ENCODE results near the gene PRPF8.
A peak's percentile ranks its signal among the peaks of the same experiment; 100 is the strongest.

The PRPF8 gene

DNA sequence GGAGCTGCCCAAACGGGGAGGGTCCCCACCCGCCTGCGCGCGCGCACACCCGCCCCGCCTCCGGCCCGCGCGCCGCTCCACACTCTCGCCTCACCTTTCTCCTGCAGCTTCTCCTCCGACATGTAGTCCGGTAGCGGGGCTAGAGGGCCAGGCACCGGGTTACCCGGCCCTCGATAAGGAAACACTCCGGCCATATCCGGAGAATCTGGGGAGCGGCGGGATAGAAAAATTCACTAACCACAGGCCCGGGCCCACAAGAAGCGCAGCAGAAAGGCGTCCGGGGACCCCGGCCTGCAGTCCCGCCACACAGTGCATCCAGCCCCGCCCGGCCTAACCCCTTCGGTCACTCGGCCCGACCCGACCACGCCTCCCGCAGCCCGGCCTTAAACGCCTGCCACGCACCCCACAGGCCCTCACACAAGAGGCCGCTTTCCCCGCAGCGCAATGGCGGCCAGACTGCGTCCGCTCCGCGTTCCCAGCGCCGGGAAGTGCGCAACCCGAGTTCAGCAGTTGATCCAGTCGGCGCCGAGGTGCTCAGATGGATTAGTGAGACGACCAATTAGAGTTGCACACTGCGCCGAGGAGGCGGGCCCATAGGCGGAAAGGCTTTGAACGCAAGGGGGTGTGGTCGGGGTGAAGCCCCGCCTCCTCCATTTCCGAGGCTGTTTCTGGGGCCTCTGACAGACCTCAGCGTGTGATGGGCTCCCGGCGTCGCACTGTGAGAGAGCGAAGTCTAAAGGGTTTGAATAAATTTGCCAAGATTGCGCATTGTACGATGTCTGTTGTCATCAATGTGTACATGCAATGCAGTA is at the start of gene PRPF8:
Gene PRPF8 (minus strand): TSS at position 490 of the 812 bp plus-strand sequence. CDS start 296 bp downstream, at position 194.
- H3K27me3 ChIP-seq (ENCODE audit: insufficient read depth, low read length, poor library complexity, severe bottlenecking) = no peaks in the 10 kb centered on the region
- H3K4me1 ChIP-seq (ENCODE audit: insufficient read depth, low read length, poor library complexity, severe bottlenecking) = peaks cover 21% of the 10 kb centered on the region
- H3K4me3 ChIP-seq (ENCODE audit: low read length, poor library complexity, severe bottlenecking) = peak within 1 kb of the TSS; percentile 99
- no peaks in the 10 kb centered on the region for H3F3A ChIP-seq (ENCODE audit: low read depth)
- H3K9me2 ChIP-seq (replicated peaks; ENCODE audit: low read depth, low read length) = no peaks in the 10 kb centered on the region
- H3K9me3 ChIP-seq (ENCODE audit: insufficient read depth, low read depth, low read length) = no peaks in the 10 kb centered on the region
- H4K20me1 ChIP-seq (ENCODE audit: insufficient read depth, low read length, poor library complexity, severe bottlenecking) = peaks cover 48% of the 10 kb centered on the region
- peaks cover 50% of the 10 kb centered on the region for H3K79me2 ChIP-seq (ENCODE audit: insufficient read depth, low read length)
- peak within 1 kb of the TSS; percentile 83 for H2AFZ ChIP-seq (ENCODE audit: low read length)
- no peak for TF ChIP-seq EZH2phosphoT487 (IDR thresholded peaks at IDR 0.05; ENCODE audit: borderline replicate concordance)
- TF ChIP-seq, protein P1, sequence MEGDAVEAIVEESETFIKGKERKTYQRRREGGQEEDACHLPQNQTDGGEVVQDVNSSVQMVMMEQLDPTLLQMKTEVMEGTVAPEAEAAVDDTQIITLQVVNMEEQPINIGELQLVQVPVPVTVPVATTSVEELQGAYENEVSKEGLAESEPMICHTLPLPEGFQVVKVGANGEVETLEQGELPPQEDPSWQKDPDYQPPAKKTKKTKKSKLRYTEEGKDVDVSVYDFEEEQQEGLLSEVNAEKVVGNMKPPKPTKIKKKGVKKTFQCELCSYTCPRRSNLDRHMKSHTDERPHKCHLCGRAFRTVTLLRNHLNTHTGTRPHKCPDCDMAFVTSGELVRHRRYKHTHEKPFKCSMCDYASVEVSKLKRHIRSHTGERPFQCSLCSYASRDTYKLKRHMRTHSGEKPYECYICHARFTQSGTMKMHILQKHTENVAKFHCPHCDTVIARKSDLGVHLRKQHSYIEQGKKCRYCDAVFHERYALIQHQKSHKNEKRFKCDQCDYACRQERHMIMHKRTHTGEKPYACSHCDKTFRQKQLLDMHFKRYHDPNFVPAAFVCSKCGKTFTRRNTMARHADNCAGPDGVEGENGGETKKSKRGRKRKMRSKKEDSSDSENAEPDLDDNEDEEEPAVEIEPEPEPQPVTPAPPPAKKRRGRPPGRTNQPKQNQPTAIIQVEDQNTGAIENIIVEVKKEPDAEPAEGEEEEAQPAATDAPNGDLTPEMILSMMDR (conservative IDR thresholded peaks at IDR 0.05; ENCODE audit: low read length) = no peak
- H3K36me3 ChIP-seq (ENCODE audit: insufficient read depth, low read length) = peaks cover 26% of the 10 kb centered on the region; the same call in 1 of the 2 replicates
- peak within 1 kb of the TSS; percentile 100 for H3K4me2 ChIP-seq (ENCODE audit: low read depth, low read length, poor library complexity, severe bottlenecking)
- peak within 1 kb of the TSS; percentile 93 for H3K9ac ChIP-seq (ENCODE audit: low read depth, low read length, poor library complexity, severe bottlenecking)

DNA sequence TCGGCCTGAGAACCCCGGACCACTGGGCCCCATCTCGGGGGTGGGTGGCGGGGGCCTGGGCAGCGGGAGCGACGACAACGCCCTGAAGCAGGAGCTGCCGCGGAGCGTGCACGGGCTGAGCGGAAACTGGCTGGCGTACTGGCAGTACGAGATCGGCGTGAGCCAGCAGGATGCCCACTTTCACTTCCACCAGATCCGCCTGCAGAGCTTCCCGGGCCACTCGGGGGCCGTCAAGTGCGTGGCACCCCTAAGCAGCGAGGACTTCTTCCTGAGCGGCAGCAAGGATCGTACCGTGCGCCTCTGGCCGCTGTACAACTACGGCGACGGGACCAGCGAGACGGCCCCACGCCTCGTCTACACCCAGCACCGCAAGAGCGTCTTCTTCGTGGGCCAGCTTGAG is 49.1 kb upstream of the PRPF8 start:
- no peaks in the 10 kb centered on the region for H3K36me3 ChIP-seq (ENCODE audit: insufficient read depth, low read length)
- no peak overlapping the region for H3K9ac ChIP-seq (ENCODE audit: low read depth, low read length, poor library complexity, severe bottlenecking)
- H3K4me2 ChIP-seq (ENCODE audit: low read depth, low read length, poor library complexity, severe bottlenecking) = no peak overlapping the region
- no peaks in the 10 kb centered on the region for H3K9me3 ChIP-seq (ENCODE audit: insufficient read depth, low read depth, low read length)
- no peak overlapping the region for H3K4me3 ChIP-seq (ENCODE audit: low read length, poor library complexity, severe bottlenecking)
- H3F3A ChIP-seq (ENCODE audit: low read depth) = no peaks in the 10 kb centered on the region
- no peaks in the 10 kb centered on the region for H3K4me1 ChIP-seq (ENCODE audit: insufficient read depth, low read length, poor library complexity, severe bottlenecking)
- no peaks in the 10 kb centered on the region for H3K79me2 ChIP-seq (ENCODE audit: insufficient read depth, low read length)
- no peak overlapping the region for H2AFZ ChIP-seq (ENCODE audit: low read length)
- no peaks in the 10 kb centered on the region for H4K20me1 ChIP-seq (ENCODE audit: insufficient read depth, low read length, poor library complexity, severe bottlenecking)
- TF ChIP-seq EZH2phosphoT487 (IDR thresholded peaks at IDR 0.05; ENCODE audit: borderline replicate concordance) = no peak
- TF ChIP-seq, protein P1 (conservative IDR thresholded peaks at IDR 0.05; ENCODE audit: low read length) = no peak
- H3K9me2 ChIP-seq (replicated peaks; ENCODE audit: low read depth, low read length) = no peaks in the 10 kb centered on the region
- no peaks in the 10 kb centered on the region for H3K27me3 ChIP-seq (ENCODE audit: insufficient read depth, low read length, poor library complexity, severe bottlenecking)

- H2AFZ ChIP-seq (ENCODE audit: low read length) = no peak overlapping the region
- H3K79me2 ChIP-seq (ENCODE audit: insufficient read depth, low read length) = no peaks in the 10 kb centered on the region
- no peak overlapping the region for H3K4me3 ChIP-seq (ENCODE audit: low read length, poor library complexity, severe bottlenecking)
- TF ChIP-seq EZH2phosphoT487 (IDR thresholded peaks at IDR 0.05; ENCODE audit: borderline replicate concordance) = no peak
- TF ChIP-seq, protein P1 (conservative IDR thresholded peaks at IDR 0.05; ENCODE audit: low read length) = no peak
- no peaks in the 10 kb centered on the region for H3K9me2 ChIP-seq (replicated peaks; ENCODE audit: low read depth, low read length)
- H3K9ac ChIP-seq (ENCODE audit: low read depth, low read length, poor library complexity, severe bottlenecking) = no peak overlapping the region
- no peaks in the 10 kb centered on the region for H3K9me3 ChIP-seq (ENCODE audit: insufficient read depth, low read depth, low read length)
- H3K27me3 ChIP-seq (ENCODE audit: insufficient read depth, low read length, poor library complexity, severe bottlenecking) = no peaks in the 10 kb centered on the region
- no peaks in the 10 kb centered on the region for H3K4me1 ChIP-seq (ENCODE audit: insufficient read depth, low read length, poor library complexity, severe bottlenecking)
- H3K36me3 ChIP-seq (ENCODE audit: insufficient read depth, low read length) = no peaks in the 10 kb centered on the region
- H3F3A ChIP-seq (ENCODE audit: low read depth) = no peaks in the 10 kb centered on the region
- no peaks in the 10 kb centered on the region for H4K20me1 ChIP-seq (ENCODE audit: insufficient read depth, low read length, poor library complexity, severe bottlenecking)
- H3K4me2 ChIP-seq (ENCODE audit: low read depth, low read length, poor library complexity, severe bottlenecking) = no peak overlapping the region
Observed at GRCh38 chr17:1732833-1733321, 48.2 kb upstream of the PRPF8 start.

All from Loucy (cell line).